ENCODE data around the gene DGKG. TPM values are rescaled to one million over a fixed set of nuclear protein-coding genes. Genes with fewer than 3 reads are reported as not detected.

DGKG gene
- 10 to 100 TPM in 3 of 4 donors, 1 to 10 TPM in 1; 6.1 to 30.7 (median 10.2) TPM for total RNA-seq
- under 1 TPM; 0.60 to 0.74 (median 0.69) TPM for polyA plus RNA-seq

- H3K36me3 ChIP-seq: no peaks in the 10 kb centered on the region
- 1 to 2% methylated on average over 62 of the region's 62 CpGs for WGBS, 2 donors
- peak within 1 kb of the TSS; percentile 46 to 63 (median 54) for H3K4me3 ChIP-seq
- peak; percentile 82 for DNase-seq
- intact Hi-C loops (cut with DNase I): loop anchor here (2.0 to 10.0 kb wide), 3 partner anchors 45 to 179 kb away; no protein-coding TSS in a partner anchor
- TF ChIP-seq, protein P1, sequence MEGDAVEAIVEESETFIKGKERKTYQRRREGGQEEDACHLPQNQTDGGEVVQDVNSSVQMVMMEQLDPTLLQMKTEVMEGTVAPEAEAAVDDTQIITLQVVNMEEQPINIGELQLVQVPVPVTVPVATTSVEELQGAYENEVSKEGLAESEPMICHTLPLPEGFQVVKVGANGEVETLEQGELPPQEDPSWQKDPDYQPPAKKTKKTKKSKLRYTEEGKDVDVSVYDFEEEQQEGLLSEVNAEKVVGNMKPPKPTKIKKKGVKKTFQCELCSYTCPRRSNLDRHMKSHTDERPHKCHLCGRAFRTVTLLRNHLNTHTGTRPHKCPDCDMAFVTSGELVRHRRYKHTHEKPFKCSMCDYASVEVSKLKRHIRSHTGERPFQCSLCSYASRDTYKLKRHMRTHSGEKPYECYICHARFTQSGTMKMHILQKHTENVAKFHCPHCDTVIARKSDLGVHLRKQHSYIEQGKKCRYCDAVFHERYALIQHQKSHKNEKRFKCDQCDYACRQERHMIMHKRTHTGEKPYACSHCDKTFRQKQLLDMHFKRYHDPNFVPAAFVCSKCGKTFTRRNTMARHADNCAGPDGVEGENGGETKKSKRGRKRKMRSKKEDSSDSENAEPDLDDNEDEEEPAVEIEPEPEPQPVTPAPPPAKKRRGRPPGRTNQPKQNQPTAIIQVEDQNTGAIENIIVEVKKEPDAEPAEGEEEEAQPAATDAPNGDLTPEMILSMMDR (IDR thresholded peaks at IDR 0.05): no peak
- TF ChIP-seq POLR2AphosphoS5 (IDR thresholded peaks at IDR 0.05) (peak; percentile 87 to 94 (median 90)), POLR2A (IDR thresholded peaks at IDR 0.05) (peak; percentile 52 to 78), EP300 (IDR thresholded peaks at IDR 0.05) (no peak)
- H3K27me3 ChIP-seq: no peaks in the 10 kb centered on the region
- H3K27ac ChIP-seq: peak within 1 kb of the TSS; percentile 63 to 84 (median 72)
- H3K4me1 ChIP-seq: peaks cover 0 to 45% (median 26%) of the 10 kb centered on the region in 4 donors
- H3K9me3 ChIP-seq: no peaks in the 10 kb centered on the region
These were observed at the start of gene DGKG for GRCh38 chr3:186361762-186362536. DGKG (minus strand) TSS chr3:186362234; CDS start chr3:186320459, 41,775 bp downstream.

- no peak for DNase-seq
- H3K4me1 ChIP-seq: peaks cover 0 to 54% (median 47%) of the 10 kb centered on the region in 4 donors
- no peak overlapping the region for H3K4me3 ChIP-seq
- intact Hi-C loops (cut with DNase I): loop anchor here (10.0 kb wide), 1 partner anchor 476 kb away; the partner anchor contains the start of gene TRA2B
- no peaks in the 10 kb centered on the region for H3K9me3 ChIP-seq
- no peaks in the 10 kb centered on the region for H3K27me3 ChIP-seq
- 92% methylated on average over 2 of the region's 2 CpGs for WGBS, 2 donors
- no peak overlapping the region for H3K27ac ChIP-seq
- no peaks in the 10 kb centered on the region for H3K36me3 ChIP-seq
- TF ChIP-seq POLR2A (IDR thresholded peaks at IDR 0.05) (no peak), POLR2AphosphoS5 (IDR thresholded peaks at IDR 0.05) (no peak), EP300 (IDR thresholded peaks at IDR 0.05) (no peak)
- TF ChIP-seq, protein P1 (IDR thresholded peaks at IDR 0.05): no peak
These were observed 49.1 kb upstream of the DGKG start for GRCh38 chr3:186411089-186411488.

DNA sequence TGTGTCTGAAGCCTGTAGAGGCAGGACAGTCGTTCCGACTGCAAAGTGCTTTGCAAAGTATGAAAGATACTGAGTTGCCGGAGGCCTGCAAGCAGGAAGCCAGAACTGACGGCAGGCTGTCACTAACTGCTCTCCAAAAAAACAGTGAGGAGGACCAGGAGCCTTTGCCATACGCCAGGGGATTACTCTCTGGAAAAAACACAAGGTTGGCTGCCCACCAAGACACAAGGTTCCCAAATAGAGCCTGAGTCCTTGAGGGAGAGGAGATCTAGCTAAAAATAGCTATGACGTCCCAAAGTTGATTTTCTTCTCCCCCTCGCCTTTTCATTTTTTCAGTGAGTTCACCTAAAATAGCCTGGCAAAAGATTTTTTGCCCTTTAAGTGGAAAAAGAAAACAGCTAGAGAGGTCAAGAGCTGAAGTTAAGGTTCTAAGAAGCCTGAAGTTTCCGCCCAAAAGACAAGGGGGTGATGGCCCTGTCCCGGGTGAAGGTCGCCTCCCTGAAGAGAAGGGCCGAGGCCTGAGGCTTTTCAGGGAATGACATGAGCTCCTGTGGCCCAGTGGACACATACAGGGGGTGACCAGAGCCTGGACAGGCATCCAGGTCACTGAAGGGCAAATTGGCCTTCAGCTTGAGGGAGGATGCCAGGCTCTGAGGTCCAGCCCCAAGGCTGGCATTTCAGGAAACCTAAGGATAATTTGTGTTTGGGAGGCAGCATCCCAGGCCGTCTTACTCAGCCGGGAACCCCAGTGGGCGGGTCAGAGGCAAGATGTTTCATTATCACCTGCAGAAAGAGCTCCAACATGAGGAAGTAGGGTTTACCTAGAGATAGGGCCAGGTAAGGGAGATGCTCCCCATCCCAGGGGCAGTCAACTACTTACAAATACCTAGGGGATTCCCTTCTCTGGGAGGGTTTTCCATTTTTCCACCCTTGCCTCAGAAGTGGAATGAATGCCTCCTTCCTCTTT, 44.9 kb upstream of the DGKG start:
- peak; percentile 96 for DNase-seq
- no peak overlapping the region for H3K4me3 ChIP-seq
- WGBS, 2 donors: 74 to 76% methylated on average over 14 of the region's 14 CpGs
- H3K9me3 ChIP-seq: no peaks in the 10 kb centered on the region
- peak overlapping the region; percentile 88 to 96 (median 90) for H3K27ac ChIP-seq
- peaks cover 0 to 37% (median 33%) of the 10 kb centered on the region in 4 donors for H3K4me1 ChIP-seq
- no peaks in the 10 kb centered on the region for H3K27me3 ChIP-seq
- TF ChIP-seq, protein P1 (IDR thresholded peaks at IDR 0.05): no peak
- peak; percentile 90 to 95 (median 94) for TF ChIP-seq POLR2AphosphoS5 (IDR thresholded peaks at IDR 0.05)
- no peak for TF ChIP-seq POLR2A (IDR thresholded peaks at IDR 0.05)
- TF ChIP-seq EP300 (IDR thresholded peaks at IDR 0.05): peak; percentile 78 to 87 (median 83)
- intact Hi-C loops (cut with DNase I): loop anchor here (5.0 to 10.0 kb wide), 2 partner anchors 45 to 158 kb away; partner anchors contain the start of genes DGKG and TBCCD1
- no peaks in the 10 kb centered on the region for H3K36me3 ChIP-seq

DNA sequence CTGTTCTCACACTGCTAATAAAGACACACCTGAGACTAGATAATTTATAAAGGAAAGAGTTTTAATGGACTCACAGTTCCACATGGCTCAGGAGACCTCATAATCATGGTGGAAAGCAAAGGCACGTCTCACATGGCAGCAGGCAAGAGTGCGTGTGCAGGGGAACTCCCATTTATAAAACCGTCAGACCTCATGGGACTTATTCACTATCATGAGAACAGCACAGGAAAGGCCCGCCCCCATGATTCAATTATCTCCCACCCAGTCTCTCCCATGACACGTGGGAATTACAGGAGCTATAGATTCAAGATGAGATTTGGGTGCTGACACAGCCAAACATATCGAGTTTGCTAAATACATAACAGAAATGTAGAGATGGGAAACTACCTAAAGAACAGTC, 39.5 kb upstream of the DGKG start:
- no peaks in the 10 kb centered on the region for H3K36me3 ChIP-seq
- H3K27ac ChIP-seq: no peak overlapping the region
- WGBS, 2 donors: 63 to 70% methylated on average over 6 of the region's 6 CpGs
- no peak overlapping the region for H3K4me3 ChIP-seq
- H3K4me1 ChIP-seq: peaks cover 0 to 13% (median 11%) of the 10 kb centered on the region in 4 donors
- TF ChIP-seq EP300 (IDR thresholded peaks at IDR 0.05) (no peak), POLR2A (IDR thresholded peaks at IDR 0.05) (no peak), POLR2AphosphoS5 (IDR thresholded peaks at IDR 0.05) (no peak)
- TF ChIP-seq, protein P1 (IDR thresholded peaks at IDR 0.05): no peak
- DNase-seq: no peak
- intact Hi-C loops (cut with DNase I): loop anchor here (10.0 kb wide), 1 partner anchor 163 kb away; the partner anchor contains the start of gene TBCCD1
- H3K9me3 ChIP-seq: no peaks in the 10 kb centered on the region
- no peaks in the 10 kb centered on the region for H3K27me3 ChIP-seq
